HG03196 (cell line): ENCODE data around the gene FIGLA.
"Not testable (repeated sequence)": the region's sequence is repeated elsewhere in the genome, so short reads cannot be mapped to it uniquely, and the experiment has no call there.

Experiments used
- ATAC-seq: cut with Tn5 transposase; IDR thresholded peaks from one replicate; pipeline ENCODE4 v1.9.1; 2021; ENCODE audit not compliant: unreplicated experiment

FIGLA gene

GRCh38 chr2:70747284-70747683, 43.2 kb downstream of the FIGLA start:
- no peak for ATAC-seq

- ATAC-seq, result no peak
Measured at GRCh38 chr2:70746094-70746974, 44.1 kb downstream of the FIGLA start.

- no peak for ATAC-seq
Measured at GRCh38 chr2:70745276-70745825, 45.1 kb downstream of the FIGLA start.

GRCh38 chr2:70744397-70744796, 46.0 kb downstream of the FIGLA start:
- no peak for ATAC-seq

- no peak for ATAC-seq
Measured at GRCh38 chr2:70743677-70744076, 46.8 kb downstream of the FIGLA start.

GRCh38 chr2:70743068-70743467, 47.4 kb downstream of the FIGLA start:
- no peak for ATAC-seq

- not testable (repeated sequence) for ATAC-seq
Measured at GRCh38 chr2:70739492-70739891, 51.0 kb downstream of the FIGLA start.

- ATAC-seq, result no peak
Measured at GRCh38 chr2:70738159-70738558, 52.3 kb downstream of the FIGLA start.

GRCh38 chr2:70735071-70735470, 55.4 kb downstream of the FIGLA start:
- ATAC-seq, result no peak

GRCh38 chr2:70733646-70734180, 56.7 kb downstream of the FIGLA start:
- no peak for ATAC-seq

GRCh38 chr2:70732766-70733645, 57.4 kb downstream of the FIGLA start:
- no peak for ATAC-seq

GRCh38 chr2:70730730-70731129, 59.7 kb downstream of the FIGLA start:
- no peak for ATAC-seq

GRCh38 chr2:70729647-70730046, 60.8 kb downstream of the FIGLA start:
- no peak for ATAC-seq

GRCh38 chr2:70728128-70728527, 62.3 kb downstream of the FIGLA start:
- no peak for ATAC-seq
